ENCODE results near the gene YJU2. TPM values are rescaled to one million over a fixed set of nuclear protein-coding genes. Genes with fewer than 3 reads are reported as not detected.

YJU2 gene
- total and polyA plus RNA-seq, 2 experiments from 2014 or later, result 24.7 to 27.5 TPM

GRCh38 chr19:4316956-4317355, 70.1 kb downstream of the YJU2 start:
- Histone ChIP-seq H3K36me3 (no peaks in the 10 kb centered on the region), H3K4me3 (no peak overlapping the region), H3K27ac (no peak overlapping the region), H3K4me1 (ENCODE audit: low read depth) (no peaks in the 10 kb centered on the region), H3K9me3 (ENCODE audit: low read depth) (no peaks in the 10 kb centered on the region), H3K27me3 (no peaks in the 10 kb centered on the region)
- no peak for DNase-seq (ENCODE audit: low read depth in 1 of 2, low spot score in 1 of 2)
- no peak for TF ChIP-seq CTCF (IDR thresholded peaks at IDR 0.05; ENCODE audit: low read depth, low read length)

GRCh38 chr19:4318460-4318859, 71.6 kb downstream of the YJU2 start:
- TF ChIP-seq CTCF (IDR thresholded peaks at IDR 0.05; ENCODE audit: low read depth, low read length), result no peak
- Histone ChIP-seq H3K4me3 (no peak overlapping the region), H3K4me1 (ENCODE audit: low read depth) (no peaks in the 10 kb centered on the region), H3K36me3 (no peaks in the 10 kb centered on the region), H3K9me3 (ENCODE audit: low read depth) (no peaks in the 10 kb centered on the region), H3K27me3 (no peaks in the 10 kb centered on the region), H3K27ac (no peak overlapping the region)
- no peak for DNase-seq (ENCODE audit: low read depth in 1 of 2, low spot score in 1 of 2)

Other genes with a start within 250 kb of the YJU2 start
- gene PIAS4, start 239.3 kb upstream of the YJU2 start, total RNA-seq, result 32.6 and 35.4 TPM in 2 replicates
- 9.6 and 11.3 TPM in 2 replicates for gene PIAS4, start 239.3 kb upstream of the YJU2 start, polyA plus RNA-seq
- 14.6 and 20.5 TPM in 2 replicates for gene ZBTB7A, start 180.2 kb upstream of the YJU2 start, total RNA-seq
- gene ZBTB7A, start 180.2 kb upstream of the YJU2 start, polyA plus RNA-seq, result 17.2 and 18.6 TPM in 2 replicates
- 220 and 240 TPM in 2 replicates for gene MAP2K2, start 123.0 kb upstream of the YJU2 start, total RNA-seq
- 217 and 219 TPM in 2 replicates for gene MAP2K2, start 123.0 kb upstream of the YJU2 start, polyA plus RNA-seq
- gene CREB3L3, start 93.4 kb upstream of the YJU2 start, total RNA-seq, result not detected in 2 replicates
- gene CREB3L3, start 93.4 kb upstream of the YJU2 start, polyA plus RNA-seq, result not detected in 2 replicates
- 29.5 and 34.2 TPM in 2 replicates for gene SIRT6, start 64.5 kb upstream of the YJU2 start, total RNA-seq
- gene SIRT6, start 64.5 kb upstream of the YJU2 start, polyA plus RNA-seq, result 8.8 and 11.3 TPM in 2 replicates
- gene ANKRD24, start 64.4 kb upstream of the YJU2 start, total RNA-seq, result 4.6 and 7.4 TPM in 2 replicates
- gene ANKRD24, start 64.4 kb upstream of the YJU2 start, polyA plus RNA-seq, result 3.5 and 6.2 TPM in 2 replicates
- not detected in 2 replicates for gene EBI3, start 17.6 kb upstream of the YJU2 start, total RNA-seq
- 0.44 TPM in 1 of 2 replicates, not detected in the other for gene EBI3, start 17.6 kb upstream of the YJU2 start, polyA plus RNA-seq
- 78.4 and 144 TPM in 2 replicates for gene SHD, start 32.2 kb downstream of the YJU2 start, total RNA-seq
- 93.2 and 129 TPM in 2 replicates for gene SHD, start 32.2 kb downstream of the YJU2 start, polyA plus RNA-seq
- 0.92 and 2.5 TPM in 2 replicates for gene TMIGD2, start 55.3 kb downstream of the YJU2 start, total RNA-seq
- gene TMIGD2, start 55.3 kb downstream of the YJU2 start, polyA plus RNA-seq, result 0.84 and 2.9 TPM in 2 replicates
- 16.3 and 24.7 TPM in 2 replicates for gene FSD1, start 57.5 kb downstream of the YJU2 start, total RNA-seq
- gene FSD1, start 57.5 kb downstream of the YJU2 start, polyA plus RNA-seq, result 18.5 and 23.2 TPM in 2 replicates
- 12.3 and 18.0 TPM in 2 replicates for gene STAP2, start 91.7 kb downstream of the YJU2 start, total RNA-seq
- gene STAP2, start 91.7 kb downstream of the YJU2 start, polyA plus RNA-seq, result 18.7 and 20.3 TPM in 2 replicates
- 14.4 and 19.8 TPM in 2 replicates for gene MPND, start 96.5 kb downstream of the YJU2 start, total RNA-seq
- gene MPND, start 96.5 kb downstream of the YJU2 start, polyA plus RNA-seq, result 19.2 and 24.3 TPM in 2 replicates
- gene SH3GL1, start 153.5 kb downstream of the YJU2 start, total RNA-seq, result 87.2 and 97.9 TPM in 2 replicates
- gene SH3GL1, start 153.5 kb downstream of the YJU2 start, polyA plus RNA-seq, result 92.6 and 92.8 TPM in 2 replicates
- 15.3 and 20.0 TPM in 2 replicates for gene CHAF1A, start 155.6 kb downstream of the YJU2 start, total RNA-seq
- 19.7 and 38.9 TPM in 2 replicates for gene CHAF1A, start 155.6 kb downstream of the YJU2 start, polyA plus RNA-seq
- 147 and 192 TPM in 2 replicates for gene UBXN6, start 210.7 kb downstream of the YJU2 start, total RNA-seq
- 33.7 and 46.2 TPM in 2 replicates for gene UBXN6, start 210.7 kb downstream of the YJU2 start, polyA plus RNA-seq
- gene HDGFL2, start 225.2 kb downstream of the YJU2 start, total RNA-seq, result 186 and 246 TPM in 2 replicates
- gene HDGFL2, start 225.2 kb downstream of the YJU2 start, polyA plus RNA-seq, result 123 and 140 TPM in 2 replicates

All from cardiac muscle cell (in vitro differentiated cells and primary cell).